Measurements from ENCODE around the gene CEP192.

- no peak for TF ChIP-seq POLR2A (IDR thresholded peaks at IDR 0.05)
- TF ChIP-seq, protein P1, sequence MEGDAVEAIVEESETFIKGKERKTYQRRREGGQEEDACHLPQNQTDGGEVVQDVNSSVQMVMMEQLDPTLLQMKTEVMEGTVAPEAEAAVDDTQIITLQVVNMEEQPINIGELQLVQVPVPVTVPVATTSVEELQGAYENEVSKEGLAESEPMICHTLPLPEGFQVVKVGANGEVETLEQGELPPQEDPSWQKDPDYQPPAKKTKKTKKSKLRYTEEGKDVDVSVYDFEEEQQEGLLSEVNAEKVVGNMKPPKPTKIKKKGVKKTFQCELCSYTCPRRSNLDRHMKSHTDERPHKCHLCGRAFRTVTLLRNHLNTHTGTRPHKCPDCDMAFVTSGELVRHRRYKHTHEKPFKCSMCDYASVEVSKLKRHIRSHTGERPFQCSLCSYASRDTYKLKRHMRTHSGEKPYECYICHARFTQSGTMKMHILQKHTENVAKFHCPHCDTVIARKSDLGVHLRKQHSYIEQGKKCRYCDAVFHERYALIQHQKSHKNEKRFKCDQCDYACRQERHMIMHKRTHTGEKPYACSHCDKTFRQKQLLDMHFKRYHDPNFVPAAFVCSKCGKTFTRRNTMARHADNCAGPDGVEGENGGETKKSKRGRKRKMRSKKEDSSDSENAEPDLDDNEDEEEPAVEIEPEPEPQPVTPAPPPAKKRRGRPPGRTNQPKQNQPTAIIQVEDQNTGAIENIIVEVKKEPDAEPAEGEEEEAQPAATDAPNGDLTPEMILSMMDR (IDR thresholded peaks at IDR 0.05) = no peak
These were observed 31.5 kb downstream of the CEP192 start for GRCh38 chr18:13022644-13023043.
